C4-2B (cell line): ENCODE data around the gene RPTOR.

Experiments used
- ZFX ChIP-seq: fragments of 450-650 bp; IDR thresholded peaks from 2 replicates; pipeline ENCODE4 v1.6.1; 2017
- TF ChIP-seq, protein P1 (sequence below): fragments of 450-650 bp; conservative IDR thresholded peaks from 2 replicates; pipeline ENCODE4 v1.5.1; 2017; ENCODE audit warnings: mild to moderate bottlenecking

DNA sequence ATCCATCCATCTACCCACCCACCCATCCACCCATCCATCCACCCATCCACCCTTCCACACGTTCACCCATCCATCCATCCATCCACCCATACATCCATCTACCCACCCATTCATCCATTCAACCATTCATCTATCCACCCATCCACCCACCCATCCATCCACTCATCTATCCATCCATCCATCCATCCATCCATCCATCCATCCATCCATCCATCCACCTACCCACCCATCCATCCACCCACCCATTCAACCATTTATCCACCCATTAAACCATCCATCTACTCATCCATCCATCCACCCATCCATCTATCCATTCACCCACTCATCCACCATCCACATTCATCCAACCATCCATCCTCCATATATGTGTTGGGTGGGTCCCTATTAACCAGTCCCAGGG lies 26.2 kb upstream of the RPTOR start:
- TF ChIP-seq, protein P1, sequence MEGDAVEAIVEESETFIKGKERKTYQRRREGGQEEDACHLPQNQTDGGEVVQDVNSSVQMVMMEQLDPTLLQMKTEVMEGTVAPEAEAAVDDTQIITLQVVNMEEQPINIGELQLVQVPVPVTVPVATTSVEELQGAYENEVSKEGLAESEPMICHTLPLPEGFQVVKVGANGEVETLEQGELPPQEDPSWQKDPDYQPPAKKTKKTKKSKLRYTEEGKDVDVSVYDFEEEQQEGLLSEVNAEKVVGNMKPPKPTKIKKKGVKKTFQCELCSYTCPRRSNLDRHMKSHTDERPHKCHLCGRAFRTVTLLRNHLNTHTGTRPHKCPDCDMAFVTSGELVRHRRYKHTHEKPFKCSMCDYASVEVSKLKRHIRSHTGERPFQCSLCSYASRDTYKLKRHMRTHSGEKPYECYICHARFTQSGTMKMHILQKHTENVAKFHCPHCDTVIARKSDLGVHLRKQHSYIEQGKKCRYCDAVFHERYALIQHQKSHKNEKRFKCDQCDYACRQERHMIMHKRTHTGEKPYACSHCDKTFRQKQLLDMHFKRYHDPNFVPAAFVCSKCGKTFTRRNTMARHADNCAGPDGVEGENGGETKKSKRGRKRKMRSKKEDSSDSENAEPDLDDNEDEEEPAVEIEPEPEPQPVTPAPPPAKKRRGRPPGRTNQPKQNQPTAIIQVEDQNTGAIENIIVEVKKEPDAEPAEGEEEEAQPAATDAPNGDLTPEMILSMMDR = no peak
- no peak for TF ChIP-seq ZFX
